ENCODE measurements around the gene MARCHF9. TPM values are rescaled to one million over a fixed set of nuclear protein-coding genes. Genes with fewer than 3 reads are reported as not detected.

MARCHF9 gene
- total RNA-seq, 1 donor from 2014 or later, result 6.3 TPM

GRCh38 chr12:57777911-57778310 is 23.0 kb downstream of the MARCHF9 start:
- Histone ChIP-seq H3K27me3 (ENCODE audit: control insufficient read depth, insufficient read depth, low read length) (no peaks in the 10 kb centered on the region), H3K4me3 (ENCODE audit: low read depth, low read length) (no peak overlapping the region), H3K36me3 (ENCODE audit: control insufficient read depth, insufficient read depth, low read length) (no peaks in the 10 kb centered on the region)
- no peak for DNase-seq (ENCODE audit: low read depth)
- TF ChIP-seq CTCF (IDR thresholded peaks at IDR 0.05; ENCODE audit: insufficient read depth, low read length, severe bottlenecking), result no peak
- no peak for FAIRE-seq

GRCh38 chr12:57779736-57780135 is 24.8 kb downstream of the MARCHF9 start:
- H3K27me3 ChIP-seq (ENCODE audit: control insufficient read depth, insufficient read depth, low read length), result no peaks in the 10 kb centered on the region
- TF ChIP-seq CTCF (IDR thresholded peaks at IDR 0.05; ENCODE audit: insufficient read depth, low read length, severe bottlenecking), result no peak
- H3K36me3 ChIP-seq (ENCODE audit: control insufficient read depth, insufficient read depth, low read length), result peaks cover 1% of the 10 kb centered on the region
- DNase-seq (ENCODE audit: low read depth), result no peak
- FAIRE-seq, result no peak
- H3K4me3 ChIP-seq (ENCODE audit: low read depth, low read length), result no peak overlapping the region

GRCh38 chr12:57780284-57780897 is 25.5 kb downstream of the MARCHF9 start:
- H3K27me3 ChIP-seq (ENCODE audit: control insufficient read depth, insufficient read depth, low read length), result no peaks in the 10 kb centered on the region
- FAIRE-seq, result no peak
- H3K4me3 ChIP-seq (ENCODE audit: low read depth, low read length), result no peak overlapping the region
- TF ChIP-seq CTCF (IDR thresholded peaks at IDR 0.05; ENCODE audit: insufficient read depth, low read length, severe bottlenecking), result no peak
- DNase-seq (ENCODE audit: low read depth), result no peak
- peaks cover 1% of the 10 kb centered on the region for H3K36me3 ChIP-seq (ENCODE audit: control insufficient read depth, insufficient read depth, low read length)

GRCh38 chr12:57781244-57781643 is 26.3 kb downstream of the MARCHF9 start:
- Histone ChIP-seq H3K4me3 (ENCODE audit: low read depth, low read length) (no peak overlapping the region), H3K27me3 (ENCODE audit: control insufficient read depth, insufficient read depth, low read length) (no peaks in the 10 kb centered on the region), H3K36me3 (ENCODE audit: control insufficient read depth, insufficient read depth, low read length) (peaks cover 4% of the 10 kb centered on the region)
- FAIRE-seq (no peak), DNase-seq (ENCODE audit: low read depth) (no peak)
- TF ChIP-seq CTCF (IDR thresholded peaks at IDR 0.05; ENCODE audit: insufficient read depth, low read length, severe bottlenecking), result no peak

GRCh38 chr12:57781801-57782200 is 26.9 kb downstream of the MARCHF9 start:
- DNase-seq (ENCODE audit: low read depth) (no peak), FAIRE-seq (no peak)
- H3K36me3 ChIP-seq (ENCODE audit: control insufficient read depth, insufficient read depth, low read length), result peaks cover 8% of the 10 kb centered on the region
- H3K27me3 ChIP-seq (ENCODE audit: control insufficient read depth, insufficient read depth, low read length), result no peaks in the 10 kb centered on the region
- no peak overlapping the region for H3K4me3 ChIP-seq (ENCODE audit: low read depth, low read length)
- no peak for TF ChIP-seq CTCF (IDR thresholded peaks at IDR 0.05; ENCODE audit: insufficient read depth, low read length, severe bottlenecking)

- DNase-seq (ENCODE audit: low read depth) (no peak), FAIRE-seq (no peak)
- Histone ChIP-seq H3K36me3 (ENCODE audit: control insufficient read depth, insufficient read depth, low read length) (peaks cover 9% of the 10 kb centered on the region), H3K4me3 (ENCODE audit: low read depth, low read length) (no peak overlapping the region), H3K27me3 (ENCODE audit: control insufficient read depth, insufficient read depth, low read length) (no peaks in the 10 kb centered on the region)
- TF ChIP-seq CTCF (IDR thresholded peaks at IDR 0.05; ENCODE audit: insufficient read depth, low read length, severe bottlenecking), result no peak
Measured at GRCh38 chr12:57782243-57782607, 27.3 kb downstream of the MARCHF9 start.
